Epidermal melanocyte (primary cell): ENCODE data around the gene KRTAP9-2.
"Not testable (repeated sequence)": the region's sequence is repeated elsewhere in the genome, so short reads cannot be mapped to it uniquely, and the experiment has no call there.

ENCODE experiments used
- DNase-seq: peaks from one replicate; pipeline ENCODE4 v3.0.0; 2011; ENCODE audit warnings: low spot score; ENCODE audit not compliant: insufficient read length

KRTAP9-2 gene, protein sequence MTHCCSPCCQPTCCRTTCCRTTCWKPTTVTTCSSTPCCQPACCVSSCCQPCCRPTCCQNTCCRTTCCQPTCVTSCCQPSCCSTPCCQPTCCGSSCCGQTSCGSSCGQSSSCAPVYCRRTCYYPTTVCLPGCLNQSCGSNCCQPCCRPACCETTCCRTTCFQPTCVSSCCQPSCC

DNA sequence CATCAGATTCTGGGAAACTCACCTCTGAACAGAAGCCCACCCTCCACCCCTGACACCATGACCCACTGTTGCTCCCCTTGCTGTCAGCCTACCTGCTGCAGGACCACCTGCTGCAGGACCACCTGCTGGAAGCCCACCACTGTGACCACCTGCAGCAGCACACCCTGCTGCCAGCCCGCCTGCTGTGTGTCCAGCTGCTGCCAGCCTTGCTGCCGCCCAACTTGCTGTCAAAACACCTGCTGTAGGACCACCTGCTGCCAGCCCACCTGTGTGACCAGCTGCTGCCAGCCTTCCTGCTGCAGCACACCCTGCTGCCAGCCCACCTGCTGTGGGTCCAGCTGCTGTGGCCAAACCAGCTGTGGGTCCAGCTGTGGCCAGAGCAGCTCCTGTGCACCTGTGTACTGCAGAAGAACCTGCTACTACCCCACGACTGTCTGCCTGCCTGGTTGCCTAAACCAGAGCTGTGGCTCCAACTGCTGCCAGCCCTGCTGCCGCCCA lies at the start of gene KRTAP9-2:
Gene KRTAP9-2 (plus strand): TSS at position 51 of the 498 bp plus-strand sequence. CDS start 7 bp downstream, at position 58.
- DNase-seq, result not testable (repeated sequence)

- no peak for DNase-seq
Measured at GRCh38 chr17:41176744-41177387, 49.6 kb upstream of the KRTAP9-2 start.

GRCh38 chr17:41177727-41178271 lies 48.6 kb upstream of the KRTAP9-2 start, which contains the start of gene KRTAP4-2:
TSS of gene KRTAP4-2 (minus strand) at chr17:41178221. CDS start at chr17:41178164, 57 bp downstream.
- DNase-seq, result no peak

GRCh38 chr17:41178341-41178740 lies 48.1 kb upstream of the KRTAP9-2 start:
- no peak for DNase-seq

DNA sequence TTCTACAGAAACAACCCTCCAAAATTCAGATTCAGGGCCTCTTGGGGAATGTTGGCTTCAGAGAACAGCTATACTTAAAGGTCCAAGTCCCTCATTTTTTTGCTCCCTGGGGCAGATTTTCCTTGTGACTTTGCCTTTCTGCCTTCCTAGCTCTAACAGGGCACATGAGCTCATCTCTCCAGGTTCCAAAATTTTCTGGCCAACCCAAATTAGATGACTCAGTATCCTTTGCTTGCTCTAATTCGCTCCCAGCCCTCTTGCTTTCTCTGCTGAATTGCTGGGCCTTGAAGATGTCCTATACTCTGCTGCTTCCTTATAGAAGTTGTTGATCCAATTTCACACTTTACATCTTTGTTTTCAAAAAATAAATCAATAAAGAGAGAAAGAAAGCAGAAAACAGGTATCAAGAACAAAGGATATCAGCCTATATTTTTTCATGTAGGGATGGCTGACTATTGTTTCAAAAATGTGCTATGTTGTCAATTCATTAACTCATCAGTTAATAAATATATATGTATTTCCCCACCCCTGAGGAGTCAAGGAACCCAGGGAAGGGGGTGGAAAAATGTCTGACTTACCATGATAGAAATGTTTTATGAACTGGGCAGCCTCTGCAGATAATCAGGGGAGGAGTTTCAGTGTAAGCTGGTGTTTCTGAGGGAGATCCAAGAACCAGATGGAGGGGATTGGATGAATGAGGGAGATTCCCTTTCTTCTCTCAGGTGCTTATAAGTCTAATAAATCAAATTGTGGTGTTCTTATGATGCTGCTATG lies 47.4 kb upstream of the KRTAP9-2 start:
- no peak for DNase-seq

GRCh38 chr17:41184480-41184961 lies 41.9 kb upstream of the KRTAP9-2 start, which contains the start of gene KRTAP4-1:
TSS of gene KRTAP4-1 (minus strand) at chr17:41184911. CDS start at chr17:41184854, 57 bp downstream.
- no peak for DNase-seq

GRCh38 chr17:41185001-41185400 lies 41.4 kb upstream of the KRTAP9-2 start:
- DNase-seq, result no peak

DNA sequence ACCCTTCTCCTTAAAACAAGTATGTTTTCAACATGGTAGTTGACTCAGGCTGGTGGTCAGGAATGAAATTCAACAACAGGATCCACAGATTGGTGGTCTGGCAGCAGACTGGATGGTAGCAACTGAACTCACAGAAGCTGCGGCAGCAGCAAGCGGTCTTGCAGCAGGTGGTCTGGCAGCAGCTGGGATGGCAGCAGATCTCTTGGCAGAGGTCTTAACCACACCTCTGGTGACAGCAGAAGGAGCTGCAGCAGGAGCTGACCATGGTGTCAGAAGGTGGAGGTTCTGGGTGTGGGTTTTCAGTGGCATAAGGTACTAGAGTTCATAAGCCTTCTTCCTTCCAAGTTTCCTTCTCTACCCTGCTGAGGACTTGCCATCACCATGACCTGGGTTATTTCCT lies 39.6 kb upstream of the KRTAP9-2 start:
- DNase-seq, result no peak

DNA sequence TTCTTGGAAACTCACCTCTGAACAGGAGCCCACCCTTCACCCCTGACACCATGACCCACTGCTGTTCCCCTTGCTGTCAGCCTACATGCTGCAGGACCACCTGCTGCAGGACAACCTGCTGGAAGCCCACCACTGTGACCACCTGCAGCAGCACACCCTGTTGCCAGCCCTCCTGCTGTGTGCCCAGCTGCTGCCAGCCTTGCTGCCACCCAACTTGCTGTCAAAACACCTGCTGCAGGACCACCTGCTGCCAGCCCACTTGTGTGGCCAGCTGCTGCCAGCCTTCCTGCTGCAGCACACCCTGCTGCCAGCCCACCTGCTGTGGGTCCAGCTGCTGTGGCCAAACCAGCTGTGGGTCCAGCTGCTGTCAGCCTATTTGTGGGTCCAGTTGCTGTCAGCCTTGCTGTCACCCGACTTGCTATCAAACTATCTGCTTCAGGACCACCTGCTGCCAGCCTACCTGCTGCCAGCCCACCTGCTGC lies 36.6 kb upstream of the KRTAP9-2 start, which contains the start of gene KRTAP9-1:
Gene KRTAP9-1 (plus strand): TSS at position 51 of the 482 bp plus-strand sequence. CDS start 0 bp downstream, at position 51.
- not testable (repeated sequence) for DNase-seq

DNA sequence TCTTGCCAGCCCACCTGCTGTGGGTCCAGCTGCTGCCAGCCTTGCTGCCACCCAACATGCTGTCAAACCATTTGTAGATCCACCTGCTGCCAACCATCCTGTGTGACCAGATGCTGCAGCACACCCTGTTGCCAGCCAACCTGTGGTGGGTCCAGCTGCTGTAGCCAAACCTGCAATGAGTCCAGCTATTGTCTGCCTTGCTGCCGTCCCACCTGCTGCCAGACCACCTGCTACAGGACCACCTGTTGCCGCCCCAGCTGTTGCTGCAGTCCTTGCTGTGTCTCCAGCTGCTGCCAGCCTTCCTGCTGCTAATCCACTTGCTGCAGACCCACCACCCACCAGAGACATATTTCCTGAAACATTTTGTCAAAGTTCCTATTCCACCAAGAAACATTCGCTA lies 36.1 kb upstream of the KRTAP9-2 start:
- DNase-seq, result no peak

- DNase-seq, result no peak
Measured at GRCh38 chr17:41196068-41196467, 30.4 kb upstream of the KRTAP9-2 start.

- DNase-seq, result no peak
Measured at GRCh38 chr17:41199421-41200078, 26.9 kb upstream of the KRTAP9-2 start.

DNA sequence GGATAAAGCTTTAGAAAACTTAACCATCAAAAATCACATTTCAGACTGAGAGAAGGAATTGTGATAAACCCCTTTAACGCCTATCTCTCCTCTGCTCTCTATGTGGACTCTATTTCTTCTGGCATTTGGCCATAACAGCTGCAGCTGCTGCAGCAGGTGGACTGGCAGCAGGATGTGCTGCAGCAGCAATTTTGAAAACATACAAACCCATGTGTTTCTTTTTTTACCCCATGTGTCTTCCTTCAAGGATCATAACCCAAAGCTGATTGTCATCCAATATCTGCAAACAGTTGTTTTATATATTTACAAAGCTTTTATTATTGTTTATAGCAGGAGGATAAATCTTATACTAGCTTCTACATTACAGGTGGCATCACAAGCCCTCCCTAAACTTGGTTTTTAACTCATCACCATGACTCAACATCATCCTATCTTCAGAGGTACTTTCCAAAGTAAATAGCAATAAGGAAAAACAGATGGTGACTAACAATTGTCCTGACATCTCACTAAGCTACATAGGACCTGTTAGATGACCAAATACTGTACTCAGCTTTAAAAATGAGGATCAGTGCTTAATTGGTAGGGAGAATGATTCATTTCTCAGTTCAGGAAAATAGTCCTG lies 14.5 kb upstream of the KRTAP9-2 start:
- DNase-seq, result no peak

DNA sequence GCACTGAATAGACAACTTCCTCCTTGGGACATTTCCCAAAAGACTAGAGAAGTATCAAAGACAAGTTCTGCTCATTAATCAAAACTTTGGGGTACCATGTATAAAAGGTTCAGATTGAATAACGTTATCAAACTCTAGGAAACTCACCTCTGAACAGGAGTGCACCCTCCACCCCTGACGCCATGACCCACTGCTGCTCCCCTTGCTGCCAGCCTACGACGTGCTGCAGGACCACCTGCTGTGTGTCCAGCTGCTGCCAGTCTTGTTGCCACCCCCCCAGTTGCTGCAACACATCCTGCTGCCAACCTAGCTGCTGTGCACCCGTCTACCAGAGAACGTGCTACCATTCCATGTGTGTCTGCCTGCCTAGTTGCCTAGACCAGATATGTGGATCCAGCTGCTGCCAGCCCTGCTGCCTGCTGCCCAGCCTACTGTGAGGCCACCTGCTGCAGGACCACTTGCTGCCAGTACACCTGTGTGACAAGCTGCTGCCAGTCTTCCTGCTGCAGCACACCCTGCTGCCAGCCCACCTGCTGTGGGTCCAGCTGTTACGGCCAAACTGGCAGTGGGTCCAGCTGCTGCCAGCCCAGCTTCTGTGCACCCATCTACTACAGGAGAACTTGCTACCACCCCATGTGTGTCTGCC lies 13.8 kb upstream of the KRTAP9-2 start:
- no peak for DNase-seq

DNA sequence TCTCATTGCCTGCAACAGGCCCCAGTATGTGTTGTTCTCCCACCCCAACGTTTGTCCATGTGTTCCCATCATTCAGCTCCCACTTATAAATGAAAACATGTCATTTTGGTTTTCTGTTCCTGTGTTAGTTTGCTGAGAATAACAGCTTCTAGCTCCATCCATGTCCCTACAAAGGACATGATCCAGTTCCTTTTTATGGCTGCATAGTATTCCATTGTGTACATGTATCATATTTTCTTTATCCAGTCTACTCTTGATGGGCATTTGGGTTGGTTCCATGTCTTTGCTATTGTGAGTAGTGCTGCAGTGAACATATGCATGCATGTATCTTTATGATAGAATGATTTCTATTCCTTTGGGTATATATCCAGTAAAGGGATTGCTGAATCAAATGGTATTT lies 10.8 kb upstream of the KRTAP9-2 start:
- no peak for DNase-seq

GRCh38 chr17:41223821-41224220 lies 2.6 kb upstream of the KRTAP9-2 start:
- DNase-seq, result no peak

- DNase-seq, result no peak
Measured at GRCh38 chr17:41226051-41226450, 397 bp upstream of the KRTAP9-2 start.

DNA sequence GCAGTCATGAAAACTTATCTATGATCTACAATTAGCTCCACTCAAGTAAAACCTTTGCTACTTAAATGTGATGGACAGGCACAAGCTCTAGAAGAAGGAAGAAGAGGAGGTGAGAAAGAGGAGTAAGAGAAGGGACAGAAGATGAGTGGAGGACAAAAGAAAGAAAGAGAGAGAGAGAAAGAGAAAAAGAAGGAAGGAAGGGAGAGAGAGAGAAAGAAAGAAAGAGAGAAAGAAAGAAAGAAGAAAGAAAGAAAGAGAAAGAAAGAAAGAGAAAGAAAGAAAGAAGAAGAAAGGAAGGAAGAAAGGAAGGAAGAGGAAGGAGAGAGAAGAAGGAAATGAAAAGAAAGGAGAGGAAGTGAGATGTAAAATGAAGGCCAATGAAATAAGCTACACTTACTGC lies 3.6 kb downstream of the KRTAP9-2 start:
- DNase-seq, result no peak

GRCh38 chr17:41231731-41232130 lies 5.3 kb downstream of the KRTAP9-2 start:
- no peak for DNase-seq
